Measurements from ENCODE around the gene CDRT15.
"Not testable (repeated sequence)": the region's sequence is repeated elsewhere in the genome, so short reads cannot be mapped to it uniquely, and the experiment has no call there.

CDRT15 gene

DNA sequence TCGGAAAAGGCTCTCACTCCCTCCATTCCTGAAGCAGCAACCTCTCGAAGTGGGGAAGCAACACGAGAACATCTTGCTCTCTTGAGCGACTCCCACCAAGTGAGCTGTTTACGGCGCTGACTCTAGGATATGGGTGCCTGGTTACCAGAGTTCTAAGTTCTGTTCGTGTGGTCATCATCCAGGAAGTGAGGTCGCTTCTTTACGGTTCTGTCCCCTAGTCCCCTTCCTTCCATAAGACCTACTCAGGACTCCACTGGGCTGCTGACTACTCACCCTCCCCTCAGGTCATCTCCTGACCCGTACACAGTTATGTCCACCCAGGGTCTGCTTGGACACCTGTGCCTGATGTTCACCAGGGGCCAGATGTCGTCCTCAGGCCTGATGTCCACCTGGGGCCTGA lies at the start of gene CDRT15:
TSS of gene CDRT15 (minus strand) at position 101 of the 400 bp plus-strand sequence. CDS start at position 72, 29 bp downstream.
- DNase-seq (ENCODE audit: low read depth in 1 of 2, low spot score in 1 of 2): not testable (repeated sequence)

DNA sequence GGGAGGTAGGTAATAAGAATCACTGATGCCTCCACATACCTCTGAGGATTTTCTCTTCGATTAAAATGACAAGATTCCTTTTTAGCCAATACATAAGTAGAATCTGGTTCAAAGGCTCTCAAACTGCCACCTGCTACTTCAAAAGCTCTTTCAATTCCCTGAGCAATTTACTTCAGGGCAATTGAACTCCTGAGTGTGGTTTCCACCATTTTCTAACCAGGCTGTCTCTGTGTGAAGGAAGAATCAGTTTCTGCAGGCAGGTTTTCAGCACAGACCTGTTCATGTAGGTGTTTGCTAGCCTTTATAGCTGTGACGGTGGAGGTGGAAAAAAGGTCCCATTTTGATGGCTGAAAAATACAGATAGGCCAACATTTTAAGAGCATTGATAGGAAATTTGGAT lies 46.1 kb upstream of the CDRT15 start:
- no peak for DNase-seq (ENCODE audit: low read depth in 1 of 2, low spot score in 1 of 2)

DNA sequence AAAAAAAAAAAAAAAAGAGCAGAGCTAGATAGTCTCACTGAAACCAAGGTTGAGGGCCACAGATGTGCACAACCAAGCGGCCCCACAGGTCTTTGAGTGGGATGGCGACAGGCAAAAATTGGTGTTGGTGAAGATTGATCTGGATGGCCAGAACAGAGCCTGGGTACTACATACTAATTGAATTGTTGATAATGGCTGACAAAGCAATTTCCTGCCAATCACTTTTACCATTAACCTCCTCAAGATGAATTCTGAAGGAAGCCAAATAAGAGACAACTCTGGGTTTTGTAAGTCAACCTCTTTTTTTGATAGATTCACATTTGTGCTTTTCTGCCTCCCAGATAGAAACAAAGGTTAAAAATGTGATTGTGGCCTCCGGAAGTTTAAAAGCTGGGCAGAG lies 44.9 kb upstream of the CDRT15 start:
- no peak for DNase-seq (ENCODE audit: low read depth in 1 of 2, low spot score in 1 of 2)

DNA sequence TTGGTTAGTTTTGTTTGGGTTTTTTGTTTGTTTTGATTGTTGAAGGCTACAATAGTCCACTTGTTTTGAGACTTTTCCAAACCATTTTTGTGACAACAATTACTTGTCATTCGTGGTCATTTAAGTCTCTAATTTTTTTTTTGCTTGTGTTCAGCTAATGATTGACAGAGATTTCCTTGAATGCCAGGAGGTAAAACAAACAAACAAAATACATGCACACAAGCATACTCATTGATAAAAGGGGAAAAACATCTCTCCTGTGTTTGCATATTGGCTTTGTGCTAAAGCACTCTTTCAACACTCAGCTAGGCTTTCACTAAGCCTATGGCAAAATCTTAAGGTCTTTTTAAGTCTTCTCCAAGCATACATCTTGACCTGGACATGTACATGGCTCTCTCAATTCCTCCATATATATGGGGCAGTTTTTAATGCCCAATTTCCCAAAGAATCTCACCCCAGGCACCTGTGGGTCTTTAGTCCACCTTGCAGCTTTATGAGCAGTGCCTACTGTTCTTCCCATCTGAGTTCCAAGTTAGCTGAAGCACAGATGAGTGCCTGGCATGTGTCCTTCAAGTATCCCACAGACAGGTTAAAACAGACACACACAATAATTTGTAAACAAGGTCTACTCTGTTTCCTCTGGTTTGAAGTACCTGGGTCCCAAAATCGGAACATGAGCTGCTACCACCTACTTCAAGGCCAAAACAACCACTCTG lies 40.0 kb upstream of the CDRT15 start:
- DNase-seq (ENCODE audit: low read depth in 1 of 2, low spot score in 1 of 2): no peak

DNA sequence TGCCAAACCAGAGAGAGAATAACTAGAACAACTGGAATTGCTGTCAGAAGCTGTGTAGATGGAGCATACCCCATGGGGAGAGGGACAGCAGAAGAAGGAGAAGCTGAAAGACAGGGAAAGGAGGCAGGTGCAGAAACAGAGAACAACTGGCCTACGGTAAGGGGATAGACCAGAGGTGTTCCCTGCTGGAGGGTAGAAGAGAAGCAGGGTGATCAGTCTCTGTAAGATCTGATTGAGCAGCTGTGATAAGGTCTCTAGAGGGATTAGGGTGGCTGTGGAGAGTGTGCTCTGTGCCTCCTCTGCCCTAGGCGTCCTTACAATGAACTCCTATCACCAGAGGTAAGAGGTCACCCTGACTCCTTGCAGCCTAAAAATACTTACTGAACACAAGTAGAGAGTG lies 33.8 kb upstream of the CDRT15 start:
- DNase-seq (ENCODE audit: low read depth in 1 of 2, low spot score in 1 of 2): no peak

DNA sequence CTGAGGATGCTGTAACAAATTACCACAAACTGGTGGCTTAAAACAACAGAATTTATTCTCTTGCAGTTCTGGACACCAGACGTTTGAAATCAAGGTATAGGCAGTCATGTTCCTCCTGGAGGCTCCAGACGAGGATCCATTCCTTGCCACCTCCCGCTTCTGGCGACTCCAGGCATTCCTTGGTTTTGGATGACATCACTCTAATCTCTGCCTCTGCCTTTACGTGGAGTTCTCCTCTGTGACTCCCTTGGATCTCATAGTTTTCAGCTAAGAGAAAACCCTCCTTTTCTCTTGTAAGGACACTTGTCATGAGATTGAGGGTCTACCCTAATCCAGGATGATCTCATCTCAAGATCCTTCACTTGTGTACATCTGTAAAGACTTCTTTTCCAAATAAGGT lies 32.8 kb upstream of the CDRT15 start:
- DNase-seq (ENCODE audit: low read depth in 1 of 2, low spot score in 1 of 2): no peak

DNA sequence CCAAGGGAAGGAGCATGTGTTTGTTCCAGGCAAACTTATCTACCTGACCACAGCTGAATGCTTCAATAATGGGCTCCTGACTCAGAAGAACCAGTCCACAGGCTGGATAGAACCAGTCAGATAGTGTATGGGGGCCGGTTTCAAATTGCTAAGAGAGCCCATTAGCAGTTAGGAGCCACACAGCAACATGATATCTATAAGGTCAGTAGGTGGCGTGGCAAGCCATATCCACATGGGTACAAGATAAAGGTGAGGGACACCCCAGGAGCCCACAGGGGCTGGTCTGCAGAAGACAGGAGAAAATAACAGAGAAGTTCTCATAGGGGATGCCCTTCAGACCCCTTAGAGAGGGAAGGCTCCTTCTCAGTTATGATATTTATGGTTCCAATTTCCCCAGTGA lies 31.6 kb upstream of the CDRT15 start:
- no peak for DNase-seq (ENCODE audit: low read depth in 1 of 2, low spot score in 1 of 2)

DNA sequence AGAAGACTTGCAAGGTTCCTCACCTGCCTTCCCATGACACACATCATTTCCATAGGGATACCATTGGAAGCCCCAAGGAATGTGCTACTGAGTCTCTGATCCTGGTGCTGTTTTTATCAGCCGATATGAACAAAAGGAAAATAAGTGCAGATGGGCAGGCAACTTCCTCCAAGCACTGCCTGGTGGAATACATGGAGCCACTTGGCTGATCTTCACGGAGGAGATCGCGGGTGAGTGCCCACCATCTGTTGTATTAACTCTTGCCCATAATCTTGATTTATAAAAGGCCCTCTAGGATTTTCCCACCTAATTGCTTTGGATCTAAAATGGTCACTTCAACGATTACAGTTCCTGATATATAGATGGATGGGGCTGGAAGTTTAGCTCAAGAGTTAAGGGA lies 24.7 kb upstream of the CDRT15 start:
- no peak for DNase-seq (ENCODE audit: low read depth in 1 of 2, low spot score in 1 of 2)

DNA sequence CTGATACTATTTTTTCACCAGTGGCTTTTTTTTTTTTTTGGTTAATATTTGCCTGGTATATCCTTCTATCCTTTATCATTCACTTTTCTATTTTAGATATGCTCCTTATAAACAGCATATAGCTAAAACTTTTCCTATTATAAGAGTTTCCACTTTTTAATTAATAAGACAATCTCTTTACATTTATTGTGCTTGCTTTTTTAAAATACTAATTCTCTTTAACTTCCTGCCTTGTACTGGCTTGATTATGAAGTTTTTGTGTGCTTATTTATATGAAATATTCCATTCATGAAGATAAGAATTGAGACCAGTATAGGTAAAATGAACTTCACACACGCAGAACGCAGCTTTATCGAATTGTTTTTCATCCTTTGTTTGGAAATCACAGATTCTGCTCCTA lies 9.0 kb upstream of the CDRT15 start:
- DNase-seq (ENCODE audit: low read depth in 1 of 2, low spot score in 1 of 2): no peak

DNA sequence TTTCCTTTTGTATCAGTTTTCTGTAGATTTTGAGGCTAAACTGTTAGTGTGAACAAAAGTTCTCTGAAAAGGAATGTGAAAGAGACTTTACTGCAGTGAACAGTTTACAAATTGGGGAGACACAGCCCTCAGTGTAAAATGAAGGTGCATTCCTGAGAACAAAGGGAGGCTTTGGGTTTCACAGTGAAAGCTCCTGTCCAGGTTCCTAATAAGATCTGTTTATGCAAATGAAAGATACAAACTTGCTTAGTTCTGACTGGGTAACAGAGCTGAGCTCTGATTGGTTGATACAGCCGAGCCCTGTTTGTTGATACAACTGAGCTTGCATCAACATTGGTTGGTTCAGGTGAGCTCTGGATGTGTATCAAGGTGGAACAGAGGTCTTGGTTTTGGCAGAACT lies 8.3 kb upstream of the CDRT15 start:
- no peak for DNase-seq (ENCODE audit: low read depth in 1 of 2, low spot score in 1 of 2)

DNA sequence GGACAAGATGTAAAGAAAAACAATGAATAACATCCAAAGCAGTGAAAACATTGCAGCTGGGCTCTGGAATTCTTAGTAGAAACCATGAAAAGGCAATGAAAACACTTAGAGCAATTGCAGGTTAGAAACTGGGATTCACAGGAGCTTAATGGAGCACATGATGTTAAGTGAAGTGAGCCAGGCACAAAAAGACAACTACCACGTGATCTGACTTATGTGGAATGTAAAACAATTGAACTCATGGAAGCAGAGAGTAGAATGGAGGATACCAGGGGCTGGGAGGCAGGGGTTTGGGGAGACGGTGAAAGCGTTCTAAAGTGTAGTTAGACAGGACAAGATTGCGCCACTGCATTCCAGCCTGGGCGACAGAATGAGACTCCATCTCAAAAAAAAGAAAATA lies 2.6 kb upstream of the CDRT15 start:
- DNase-seq (ENCODE audit: low read depth in 1 of 2, low spot score in 1 of 2): not testable (repeated sequence)

DNA sequence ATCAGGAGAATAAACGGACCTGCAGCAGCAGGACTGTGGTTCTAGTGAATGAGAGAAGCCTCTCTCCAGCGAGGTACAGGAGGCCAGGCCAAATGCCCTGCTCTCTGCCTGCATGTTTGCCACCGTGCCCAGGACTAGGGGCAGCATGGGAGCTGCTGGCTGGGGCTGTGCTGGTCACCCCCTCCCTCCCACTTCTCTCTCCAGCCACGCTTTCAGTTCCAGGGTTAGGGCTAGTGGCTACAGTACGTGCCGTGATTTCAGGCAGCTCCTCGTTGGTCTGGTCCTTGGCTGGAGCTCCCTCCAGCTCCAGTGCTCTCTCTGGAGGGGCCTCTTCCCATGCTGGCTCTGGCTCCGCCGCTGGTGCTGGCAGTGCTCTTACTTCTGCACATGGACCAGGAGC lies 630 bp downstream of the CDRT15 start:
- not testable (repeated sequence) for DNase-seq (ENCODE audit: low read depth in 1 of 2, low spot score in 1 of 2)

DNA sequence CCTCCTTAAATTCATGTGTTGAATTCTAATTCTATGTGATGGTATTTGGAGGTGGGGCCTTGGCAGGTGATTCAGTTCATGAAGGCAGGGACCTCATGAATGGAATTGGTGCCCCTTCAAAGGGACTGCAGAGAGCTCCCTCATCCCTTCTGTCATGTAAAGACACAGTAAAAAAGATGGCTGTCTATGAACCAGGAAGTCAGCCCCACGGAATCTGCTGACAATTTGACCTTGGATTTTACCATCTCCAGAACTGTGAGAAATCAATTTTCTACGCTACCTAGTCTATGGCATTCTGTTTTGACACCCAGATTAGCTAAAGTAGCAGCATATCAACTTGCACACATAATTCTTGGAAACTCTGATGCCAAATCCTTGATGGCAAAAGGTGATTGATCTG lies 1.6 kb downstream of the CDRT15 start:
- not testable (repeated sequence) for DNase-seq (ENCODE audit: low read depth in 1 of 2, low spot score in 1 of 2)

DNA sequence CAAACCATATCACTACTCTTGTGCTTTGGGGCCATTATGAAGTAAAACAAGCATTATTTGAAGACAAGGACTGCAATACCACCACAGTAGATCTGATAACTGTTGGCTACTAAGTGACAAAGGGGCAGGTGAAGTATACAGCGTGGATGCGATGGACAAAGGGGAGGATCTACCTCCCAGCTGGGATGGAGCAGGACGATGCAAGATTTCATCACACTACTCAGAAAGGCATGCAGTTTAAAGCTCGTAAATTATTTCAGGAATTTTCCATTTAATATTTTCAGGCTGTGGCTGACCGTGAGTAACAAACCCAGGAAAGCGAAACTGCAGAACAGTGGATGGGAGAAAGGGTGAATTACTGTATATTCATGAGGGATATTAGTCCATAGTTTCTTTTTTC lies 5.5 kb downstream of the CDRT15 start:
- not testable (repeated sequence) for DNase-seq (ENCODE audit: low read depth in 1 of 2, low spot score in 1 of 2)

DNA sequence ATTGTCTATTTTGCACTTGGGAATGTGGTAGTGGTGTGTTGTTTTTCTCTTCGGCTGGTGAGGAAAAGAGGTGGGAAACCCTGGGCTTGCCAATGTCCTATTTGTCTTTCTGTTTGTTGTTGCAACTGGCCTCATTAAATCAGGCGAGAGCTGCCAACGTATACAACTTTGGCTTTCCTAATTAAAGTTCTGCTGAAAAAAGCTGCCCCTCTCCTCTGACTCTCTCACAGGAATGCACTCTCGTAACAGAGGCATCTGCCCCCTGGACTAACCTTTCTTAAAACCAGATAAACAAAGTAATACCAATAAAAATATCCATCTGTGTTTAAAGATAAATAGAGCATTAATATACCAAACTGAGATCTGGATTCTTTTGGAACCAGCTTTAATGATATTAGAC lies 7.8 kb downstream of the CDRT15 start:
- DNase-seq (ENCODE audit: low read depth in 1 of 2, low spot score in 1 of 2): no peak

DNA sequence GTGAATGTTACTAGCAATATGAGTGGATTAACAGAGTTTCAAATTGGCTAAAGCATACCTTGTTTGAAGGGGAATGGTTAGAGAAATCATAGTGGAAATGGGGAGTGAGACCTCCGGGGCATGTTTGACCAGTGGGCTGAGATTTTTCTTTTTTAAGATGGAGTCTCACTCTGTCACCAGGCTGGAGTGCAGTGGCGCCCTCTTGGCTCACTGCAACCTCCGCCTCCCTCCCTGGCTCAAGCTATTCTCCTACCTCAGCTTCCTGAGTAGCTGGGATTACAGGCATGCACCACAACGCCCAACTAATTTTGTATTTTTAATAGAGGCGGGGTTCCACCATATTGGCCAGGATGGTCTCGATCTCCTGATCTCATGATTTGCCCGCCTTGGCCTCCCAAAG lies 9.6 kb downstream of the CDRT15 start:
- DNase-seq (ENCODE audit: low read depth in 1 of 2, low spot score in 1 of 2): no peak

DNA sequence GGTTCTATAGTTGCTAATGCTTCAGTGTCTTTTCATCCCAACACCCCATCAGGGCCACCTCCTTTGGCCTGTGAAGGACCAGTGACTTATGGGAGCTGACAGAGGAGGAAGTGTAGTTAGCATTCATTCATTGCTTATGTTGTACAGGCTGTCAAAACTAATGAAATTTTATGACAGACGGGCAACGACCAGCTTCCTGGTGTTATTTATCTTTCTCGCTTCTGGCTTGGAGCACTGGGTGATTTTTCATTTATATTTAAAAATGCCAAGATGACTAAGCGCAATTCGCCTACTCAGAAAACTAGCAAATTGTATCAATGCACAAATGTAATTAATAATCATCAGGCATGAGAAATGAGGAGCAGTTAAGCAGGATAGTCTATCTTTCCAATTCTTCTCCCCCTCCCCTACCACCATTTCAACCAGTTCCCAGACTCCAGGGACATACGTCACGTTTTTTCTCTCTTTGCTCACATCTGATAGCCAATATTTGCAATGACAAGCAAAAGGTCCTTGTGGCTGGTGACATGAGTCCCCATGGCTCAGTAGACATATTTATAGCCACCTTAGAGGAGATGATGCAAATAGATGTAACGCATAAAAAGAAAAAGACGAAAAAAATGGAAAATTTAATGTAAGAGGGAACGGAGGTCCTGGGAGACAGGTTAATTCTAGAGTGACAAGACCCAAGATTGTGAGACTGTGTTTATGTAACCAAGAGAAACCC lies 11.2 kb downstream of the CDRT15 start:
- DNase-seq (ENCODE audit: low read depth in 1 of 2, low spot score in 1 of 2): no peak

DNA sequence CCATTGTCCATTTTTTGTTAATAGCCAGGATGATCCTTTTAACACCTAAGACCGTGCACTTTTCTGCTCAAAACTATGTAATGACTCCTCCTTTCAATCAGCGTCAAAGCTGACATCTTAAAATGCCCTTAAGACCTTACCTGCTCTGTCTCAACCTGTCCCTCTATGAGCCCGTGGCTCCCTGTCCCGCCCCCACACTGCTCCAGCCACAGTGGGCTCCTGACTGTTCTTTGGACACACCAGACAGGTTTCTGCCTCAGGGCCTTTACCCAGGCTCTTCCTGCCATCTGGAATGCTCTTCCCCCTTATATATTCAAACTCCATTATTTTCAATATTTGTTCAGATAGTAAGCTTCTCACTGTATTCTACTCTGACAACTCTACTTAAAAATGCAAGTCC lies 14.1 kb downstream of the CDRT15 start:
- no peak for DNase-seq (ENCODE audit: low read depth in 1 of 2, low spot score in 1 of 2)

DNA sequence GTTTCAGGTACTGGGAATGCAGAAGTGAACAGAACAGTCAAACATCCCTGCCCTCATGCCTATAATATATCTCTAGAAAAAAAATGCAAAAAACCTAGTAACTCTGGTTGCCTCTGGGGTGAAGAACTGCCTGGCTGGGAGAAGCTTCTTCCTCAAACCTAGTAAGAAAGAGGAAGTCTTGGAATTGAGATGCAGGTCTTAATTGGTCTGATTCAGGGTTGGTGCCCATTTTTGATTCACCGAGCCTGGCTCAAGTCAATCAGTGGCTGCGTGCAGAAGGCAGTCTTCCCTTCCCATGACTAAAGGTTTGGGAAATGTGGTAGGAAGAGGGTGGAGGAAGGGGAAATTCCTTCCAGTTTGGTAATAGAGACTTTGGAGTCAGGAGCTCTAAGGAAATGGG lies 22.4 kb downstream of the CDRT15 start:
- DNase-seq (ENCODE audit: low read depth in 1 of 2, low spot score in 1 of 2): no peak

DNA sequence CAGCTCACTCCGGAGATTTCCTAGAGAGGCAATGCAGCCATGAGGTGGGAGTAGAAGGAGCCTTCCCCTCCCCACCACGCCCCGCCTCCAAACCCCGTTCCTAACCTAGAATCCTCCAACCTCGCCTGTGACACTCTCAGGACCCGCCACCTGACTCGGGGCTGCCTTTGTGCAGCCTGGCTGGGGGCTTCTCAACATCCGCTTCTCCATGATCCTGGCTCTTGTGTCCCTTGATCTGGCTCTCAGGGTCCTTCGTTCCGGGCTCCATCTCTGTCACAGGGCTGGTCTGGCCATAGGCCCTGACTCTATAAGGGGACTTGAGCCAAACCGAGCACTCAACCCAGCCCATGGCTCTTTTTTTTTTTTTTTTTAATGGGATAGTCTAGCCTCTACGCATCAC lies 24.3 kb downstream of the CDRT15 start:
- no peak for DNase-seq (ENCODE audit: low read depth in 1 of 2, low spot score in 1 of 2)

DNA sequence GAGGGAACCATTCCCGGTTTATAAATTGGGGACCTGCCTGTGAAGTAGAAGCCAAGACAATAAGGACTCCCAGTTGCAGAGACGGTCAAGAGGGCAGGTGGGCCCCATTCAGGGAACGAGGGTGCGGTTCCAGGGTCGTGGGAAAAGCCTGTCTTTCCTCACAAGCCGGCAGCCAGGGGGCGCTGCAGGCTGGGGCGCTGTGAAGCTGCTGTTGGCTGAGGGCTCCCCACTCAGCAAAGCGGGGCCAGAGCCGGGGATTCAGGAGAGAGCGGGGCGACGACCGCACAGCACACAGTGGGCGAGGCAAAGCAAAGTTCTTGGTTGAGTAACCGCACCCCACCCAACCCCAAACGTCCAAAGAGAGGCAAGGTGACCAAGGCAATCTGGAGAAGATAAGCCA lies 24.9 kb downstream of the CDRT15 start:
- peak in 1 of 2 donors; percentile 29 for DNase-seq (ENCODE audit: low read depth in 1 of 2, low spot score in 1 of 2)

DNA sequence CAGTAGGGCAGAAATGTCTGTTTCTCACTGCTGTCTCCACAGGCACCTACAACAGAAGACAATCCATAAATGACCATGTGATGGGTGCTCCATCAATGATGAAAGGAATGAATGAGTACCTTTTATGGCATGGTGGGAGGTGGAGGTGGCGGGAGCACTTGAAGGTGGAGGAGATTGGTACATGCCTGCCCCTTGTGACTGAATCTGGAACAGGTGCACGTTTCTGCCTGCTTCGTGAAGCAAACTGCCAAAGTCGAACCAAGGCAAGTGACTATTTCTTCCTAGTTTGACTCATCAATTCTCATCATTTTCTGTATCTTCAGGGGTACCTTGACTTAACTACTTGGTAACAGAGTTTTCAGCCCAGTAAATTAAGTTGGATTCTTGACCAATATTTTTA lies 25.4 kb downstream of the CDRT15 start:
- no peak for DNase-seq (ENCODE audit: low read depth in 1 of 2, low spot score in 1 of 2)

DNA sequence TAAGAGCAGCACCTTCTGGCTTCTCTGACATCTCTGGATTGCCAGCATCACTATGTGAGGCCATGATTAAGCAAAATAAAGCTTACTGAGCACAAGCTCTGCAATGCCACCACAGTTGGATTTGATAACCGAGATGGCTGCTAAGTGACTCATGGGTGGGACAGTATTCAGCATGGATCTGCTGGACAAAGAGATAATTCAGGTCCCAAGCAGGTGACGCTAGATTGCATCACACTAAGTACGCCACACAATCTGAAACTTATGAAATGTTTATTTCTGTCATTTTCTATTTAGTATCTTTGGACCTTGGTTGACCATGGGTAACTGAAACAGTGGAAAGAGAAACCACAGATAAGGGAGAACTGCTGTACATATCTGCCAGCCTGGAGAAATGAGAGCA lies 27.4 kb downstream of the CDRT15 start:
- DNase-seq (ENCODE audit: low read depth in 1 of 2, low spot score in 1 of 2): no peak

Data from stimulated activated CD4-positive, alpha-beta T cell treated with anti-CD3 and anti-CD28 coated beads, Interleukin-15, amount 100 ng/mL, for 1 hour (primary cell).